Prostate gland (tissue), 2 donors: ENCODE data around the gene SORL1.
"Not testable (repeated sequence)": the region's sequence is repeated elsewhere in the genome, so short reads cannot be mapped to it uniquely, and the experiment has no call there.

Source experiments
- POLR2A ChIP-seq: fragments of 450-650 bp; IDR thresholded peaks from one replicate; pipeline ENCODE4 v1.6.1; 2016; ENCODE audit warnings: antibody characterized with exemption, mild to moderate bottlenecking
- POLR2AphosphoS5 ChIP-seq: sonication (generic); formaldehyde crosslinking; IDR thresholded peaks from one replicate; pipeline ENCODE4 v1.6.1; 2017; ENCODE audit warnings: antibody characterized with exemption
- TF ChIP-seq, protein P1 (sequence below), 4 experiments: fragments of 200-600 bp in 2 of 4; fragments of 450-650 bp in 2 of 4; sonication (generic) in 2 of 4; IDR thresholded peaks; 1 replicate in 3 of 4; 2 replicates in 1 of 4; pipeline ENCODE4 v1.5.1; 2016 to 2019; ENCODE audit warnings: antibody characterized with exemption in 4 of 4, mild to moderate bottlenecking in 2 of 4, moderate library complexity in 2 of 4

DNA sequence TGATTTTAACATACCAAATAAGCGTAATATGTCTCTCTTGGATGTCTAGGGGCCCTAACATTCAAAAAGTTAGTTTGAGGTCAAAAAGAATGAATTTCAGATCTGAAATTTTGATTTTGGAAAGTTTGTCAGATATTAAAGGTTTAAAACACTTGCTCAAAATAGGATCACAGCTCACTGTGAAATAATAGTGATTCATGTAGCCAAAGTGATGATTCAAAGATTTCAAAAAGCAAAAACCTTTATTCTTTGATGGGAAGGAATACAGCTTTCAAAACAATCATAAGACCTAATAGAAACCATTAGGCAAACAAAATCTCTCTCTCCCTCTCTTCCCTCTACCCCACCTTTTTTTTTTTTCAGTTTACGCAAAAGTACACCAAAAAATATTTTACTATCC, 42.1 kb upstream of the SORL1 start:
- TF ChIP-seq, protein P1, sequence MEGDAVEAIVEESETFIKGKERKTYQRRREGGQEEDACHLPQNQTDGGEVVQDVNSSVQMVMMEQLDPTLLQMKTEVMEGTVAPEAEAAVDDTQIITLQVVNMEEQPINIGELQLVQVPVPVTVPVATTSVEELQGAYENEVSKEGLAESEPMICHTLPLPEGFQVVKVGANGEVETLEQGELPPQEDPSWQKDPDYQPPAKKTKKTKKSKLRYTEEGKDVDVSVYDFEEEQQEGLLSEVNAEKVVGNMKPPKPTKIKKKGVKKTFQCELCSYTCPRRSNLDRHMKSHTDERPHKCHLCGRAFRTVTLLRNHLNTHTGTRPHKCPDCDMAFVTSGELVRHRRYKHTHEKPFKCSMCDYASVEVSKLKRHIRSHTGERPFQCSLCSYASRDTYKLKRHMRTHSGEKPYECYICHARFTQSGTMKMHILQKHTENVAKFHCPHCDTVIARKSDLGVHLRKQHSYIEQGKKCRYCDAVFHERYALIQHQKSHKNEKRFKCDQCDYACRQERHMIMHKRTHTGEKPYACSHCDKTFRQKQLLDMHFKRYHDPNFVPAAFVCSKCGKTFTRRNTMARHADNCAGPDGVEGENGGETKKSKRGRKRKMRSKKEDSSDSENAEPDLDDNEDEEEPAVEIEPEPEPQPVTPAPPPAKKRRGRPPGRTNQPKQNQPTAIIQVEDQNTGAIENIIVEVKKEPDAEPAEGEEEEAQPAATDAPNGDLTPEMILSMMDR (IDR thresholded peaks at IDR 0.05) = not testable (repeated sequence)
- not testable (repeated sequence) for TF ChIP-seq POLR2AphosphoS5, POLR2A
